ENCODE data around the gene NUCB1.

DNA sequence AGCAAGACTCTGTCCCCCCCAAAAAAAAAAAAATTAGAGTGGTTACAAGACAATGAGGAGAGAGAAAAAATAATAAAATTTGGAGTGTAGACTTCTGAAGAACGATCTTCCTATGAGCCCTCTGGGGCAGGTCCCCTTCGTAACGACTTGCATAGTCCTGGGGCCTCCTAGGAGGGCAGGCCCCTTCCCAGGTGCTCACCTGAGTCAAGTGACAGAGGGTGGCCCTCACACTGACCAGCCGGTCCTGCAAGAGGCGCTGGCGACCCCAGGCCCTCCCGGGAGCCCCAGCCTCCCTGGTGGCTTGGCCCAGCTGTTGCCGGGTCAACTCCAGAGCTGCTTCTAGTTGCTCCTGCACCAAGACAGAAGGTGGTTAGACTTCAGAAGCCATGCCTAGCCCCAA lies 46.6 kb upstream of the NUCB1 start:
- TF ChIP-seq POLR2A (IDR thresholded peaks at IDR 0.05): no peak
- TF ChIP-seq, protein P1, sequence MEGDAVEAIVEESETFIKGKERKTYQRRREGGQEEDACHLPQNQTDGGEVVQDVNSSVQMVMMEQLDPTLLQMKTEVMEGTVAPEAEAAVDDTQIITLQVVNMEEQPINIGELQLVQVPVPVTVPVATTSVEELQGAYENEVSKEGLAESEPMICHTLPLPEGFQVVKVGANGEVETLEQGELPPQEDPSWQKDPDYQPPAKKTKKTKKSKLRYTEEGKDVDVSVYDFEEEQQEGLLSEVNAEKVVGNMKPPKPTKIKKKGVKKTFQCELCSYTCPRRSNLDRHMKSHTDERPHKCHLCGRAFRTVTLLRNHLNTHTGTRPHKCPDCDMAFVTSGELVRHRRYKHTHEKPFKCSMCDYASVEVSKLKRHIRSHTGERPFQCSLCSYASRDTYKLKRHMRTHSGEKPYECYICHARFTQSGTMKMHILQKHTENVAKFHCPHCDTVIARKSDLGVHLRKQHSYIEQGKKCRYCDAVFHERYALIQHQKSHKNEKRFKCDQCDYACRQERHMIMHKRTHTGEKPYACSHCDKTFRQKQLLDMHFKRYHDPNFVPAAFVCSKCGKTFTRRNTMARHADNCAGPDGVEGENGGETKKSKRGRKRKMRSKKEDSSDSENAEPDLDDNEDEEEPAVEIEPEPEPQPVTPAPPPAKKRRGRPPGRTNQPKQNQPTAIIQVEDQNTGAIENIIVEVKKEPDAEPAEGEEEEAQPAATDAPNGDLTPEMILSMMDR (IDR thresholded peaks at IDR 0.05): no peak
- no peak for TF ChIP-seq POLR2AphosphoS5 (IDR thresholded peaks at IDR 0.05)
